ENCODE measurements around the gene CDH13.

GRCh38 chr16:83574388-83574787, 947.6 kb downstream of the CDH13 start:
- TF ChIP-seq, protein P1, sequence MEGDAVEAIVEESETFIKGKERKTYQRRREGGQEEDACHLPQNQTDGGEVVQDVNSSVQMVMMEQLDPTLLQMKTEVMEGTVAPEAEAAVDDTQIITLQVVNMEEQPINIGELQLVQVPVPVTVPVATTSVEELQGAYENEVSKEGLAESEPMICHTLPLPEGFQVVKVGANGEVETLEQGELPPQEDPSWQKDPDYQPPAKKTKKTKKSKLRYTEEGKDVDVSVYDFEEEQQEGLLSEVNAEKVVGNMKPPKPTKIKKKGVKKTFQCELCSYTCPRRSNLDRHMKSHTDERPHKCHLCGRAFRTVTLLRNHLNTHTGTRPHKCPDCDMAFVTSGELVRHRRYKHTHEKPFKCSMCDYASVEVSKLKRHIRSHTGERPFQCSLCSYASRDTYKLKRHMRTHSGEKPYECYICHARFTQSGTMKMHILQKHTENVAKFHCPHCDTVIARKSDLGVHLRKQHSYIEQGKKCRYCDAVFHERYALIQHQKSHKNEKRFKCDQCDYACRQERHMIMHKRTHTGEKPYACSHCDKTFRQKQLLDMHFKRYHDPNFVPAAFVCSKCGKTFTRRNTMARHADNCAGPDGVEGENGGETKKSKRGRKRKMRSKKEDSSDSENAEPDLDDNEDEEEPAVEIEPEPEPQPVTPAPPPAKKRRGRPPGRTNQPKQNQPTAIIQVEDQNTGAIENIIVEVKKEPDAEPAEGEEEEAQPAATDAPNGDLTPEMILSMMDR (IDR thresholded peaks at IDR 0.05 in 4 of 5, conservative IDR thresholded peaks at IDR 0.05 in 1 of 5) = no peak
- TF ChIP-seq POLR2A (IDR thresholded peaks at IDR 0.05) = no peak
